GM18951 (cell line): Measurements from ENCODE around the gene CSTB.
"Not testable (repeated sequence)": the region's sequence is repeated elsewhere in the genome, so short reads cannot be mapped to it uniquely, and the experiment has no call there.

ENCODE experiments used
- POLR2A ChIP-seq: IDR thresholded peaks from 4 replicates; pipeline ENCODE4 v1.6.1; 2011; ENCODE audit warnings: mild to moderate bottlenecking; ENCODE audit not compliant: insufficient read length, insufficient read depth; ENCODE audit errors: extremely low read depth
- in situ Hi-C: fragments of 300-500 bp; cut with MboI; formaldehyde crosslinking; loops from one replicate; pipeline ENCODE4 v1.12.0; 2022; ENCODE audit warnings: low sequenced_read_pairs, mixed read lengths, inconsistent platforms; ENCODE audit not compliant: unreplicated experiment

The CSTB gene

GRCh38 chr21:43775795-43776430 lies at the start of gene CSTB:
Gene CSTB, minus strand, starts transcription at chr21:43776308. Its CDS starts 39 bp downstream, at chr21:43776269.
- peak; percentile 89 for TF ChIP-seq POLR2A
- in situ Hi-C loops = no loop called here

DNA sequence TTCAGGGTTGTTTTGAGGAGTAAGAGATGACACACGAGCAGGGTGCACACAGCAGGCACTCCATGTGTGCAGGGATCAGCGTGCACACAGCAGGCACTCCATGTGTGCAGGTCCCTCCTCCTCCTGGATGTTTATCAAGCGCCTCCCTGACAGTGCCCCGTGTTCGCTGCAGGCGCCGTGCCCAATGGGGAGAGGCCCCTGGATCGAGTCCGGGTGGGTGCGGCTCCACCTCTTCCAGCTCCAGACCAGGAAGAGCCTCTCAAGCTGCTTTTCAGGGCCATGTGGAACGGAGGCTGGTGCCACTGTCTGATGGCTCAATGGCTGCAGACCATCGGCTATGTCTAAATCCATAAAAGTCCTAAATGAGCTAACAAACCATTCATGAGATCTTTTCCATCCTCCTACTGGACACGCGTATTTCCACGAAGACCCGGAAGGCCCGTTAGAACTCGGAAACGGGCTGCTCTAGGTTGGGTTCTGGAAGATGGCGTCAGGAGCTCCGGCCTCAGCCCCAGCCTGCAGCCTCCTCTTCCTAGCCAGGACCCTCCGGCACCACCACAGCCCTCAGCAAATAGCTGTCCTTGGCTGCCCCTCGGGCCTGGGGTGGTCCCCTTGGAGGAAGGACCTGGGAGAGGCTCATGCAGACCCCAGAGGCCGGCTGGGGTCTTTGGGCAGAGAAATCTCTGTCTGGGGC lies 49.3 kb upstream of the CSTB start:
- no peak for TF ChIP-seq POLR2A

GRCh38 chr21:43824333-43825241 lies 48.5 kb upstream of the CSTB start:
- in situ Hi-C loops = no loop called here
- TF ChIP-seq POLR2A = no peak

More for the DNA sequence above, 49.3 kb upstream of the CSTB start:
- in situ Hi-C loops = no loop called here

DNA sequence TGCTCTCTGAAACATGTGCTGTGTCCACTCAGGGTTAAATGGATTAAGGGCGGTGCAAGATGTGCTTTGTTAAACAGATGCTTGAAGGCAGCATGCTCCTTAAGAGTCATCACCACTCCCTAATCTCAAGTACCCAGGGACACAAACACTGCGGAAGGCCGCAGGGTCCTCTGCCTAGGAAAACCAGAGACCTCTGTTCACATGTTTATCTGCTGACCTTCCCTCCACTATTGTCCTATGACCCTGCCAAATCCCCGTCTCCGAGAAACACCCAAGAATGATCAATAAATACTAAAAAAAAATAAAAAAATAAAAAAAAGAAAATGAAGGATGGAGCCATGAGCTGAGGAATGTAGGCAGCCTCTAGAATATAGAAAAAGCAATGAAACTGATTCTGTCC lies 46.6 kb upstream of the CSTB start:
- in situ Hi-C loops = not testable (repeated sequence)

GRCh38 chr21:43822166-43822565 lies 46.1 kb upstream of the CSTB start:
- in situ Hi-C loops = not testable (repeated sequence)

DNA sequence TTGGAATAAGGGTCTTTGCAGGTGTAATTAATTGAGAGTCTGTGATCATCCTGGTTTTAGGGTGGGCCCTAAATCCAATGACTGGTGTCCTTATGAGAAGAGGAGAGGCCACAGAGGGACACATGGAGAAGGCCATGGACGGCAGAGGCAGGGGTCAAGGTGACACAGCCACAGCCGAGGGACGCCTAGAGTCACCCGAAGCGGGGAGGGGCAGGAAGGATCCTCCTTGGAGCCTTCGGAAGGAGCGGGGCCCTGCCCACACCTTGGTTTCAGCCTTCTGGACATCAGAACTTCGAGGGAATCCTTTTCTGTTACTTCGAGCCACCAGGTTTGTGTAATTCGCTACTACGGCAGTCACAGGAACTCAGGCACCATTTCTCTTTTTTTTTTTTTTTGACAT lies 44.4 kb upstream of the CSTB start:
- no peak for TF ChIP-seq POLR2A
- in situ Hi-C loops = no loop called here

DNA sequence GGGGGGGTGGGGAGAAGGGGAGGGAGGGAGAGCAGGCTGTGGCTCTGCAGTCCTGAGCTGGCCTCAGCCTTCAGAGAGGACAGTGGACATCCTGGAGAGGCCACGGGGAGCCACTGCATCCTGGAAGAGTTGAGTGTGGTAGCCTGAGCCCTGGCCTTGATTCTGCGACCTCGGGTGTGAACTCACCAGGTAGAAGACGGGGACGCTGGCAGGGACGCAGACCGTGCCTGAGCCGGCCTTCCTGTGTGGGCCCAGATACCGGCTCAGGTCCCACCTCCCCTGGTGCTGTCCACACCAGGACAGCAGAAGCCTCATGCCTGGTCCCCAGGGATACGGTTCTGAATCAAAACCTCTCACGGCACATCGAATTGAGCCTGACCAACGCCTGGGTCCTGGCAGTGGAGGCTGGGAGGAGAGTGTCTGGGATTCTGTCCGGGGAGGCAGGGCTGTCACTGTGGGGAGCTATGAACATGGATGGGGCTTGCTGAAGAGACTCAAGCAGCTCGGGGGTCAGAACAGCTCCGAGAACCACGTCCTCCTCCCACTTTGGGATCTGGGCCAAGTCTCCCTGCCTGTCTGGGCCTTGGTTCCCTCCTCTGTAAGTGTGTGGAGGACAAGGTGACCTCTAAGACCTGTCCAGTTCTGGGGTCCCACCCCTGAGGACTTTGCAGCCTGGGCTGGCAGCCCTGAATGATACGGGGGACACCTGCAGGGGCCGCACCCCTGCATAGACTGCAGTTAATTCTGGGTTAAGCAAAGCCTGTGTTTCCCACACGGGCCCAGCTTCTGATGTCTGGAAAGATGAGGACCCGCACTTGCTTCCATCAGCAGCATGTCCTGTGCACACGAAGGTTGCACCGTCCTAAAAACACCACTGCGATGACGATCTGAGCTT lies 43.6 kb upstream of the CSTB start:
- no peak for TF ChIP-seq POLR2A
- in situ Hi-C loops = no loop called here

DNA sequence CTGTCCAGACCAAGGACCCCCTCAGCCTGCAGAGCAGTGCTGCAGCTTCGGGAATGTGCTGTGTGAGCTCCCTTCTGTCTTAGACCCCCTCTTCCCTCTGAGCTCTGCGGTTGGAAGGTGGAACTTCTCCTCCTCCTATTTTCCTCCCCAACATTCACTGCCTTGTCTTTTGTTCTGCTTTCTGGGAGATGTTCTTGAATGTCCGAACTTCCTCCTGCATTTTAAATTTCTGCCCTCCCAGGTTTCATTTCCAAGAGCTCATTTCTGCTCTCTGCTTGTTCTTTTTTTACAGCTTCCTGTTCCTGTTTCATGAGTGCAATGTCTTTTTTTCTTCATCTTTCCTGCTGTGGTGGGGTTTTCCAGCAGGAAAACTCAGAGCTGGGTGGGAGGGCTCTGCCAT lies 42.6 kb upstream of the CSTB start:
- TF ChIP-seq POLR2A = no peak
- in situ Hi-C loops = no loop called here

DNA sequence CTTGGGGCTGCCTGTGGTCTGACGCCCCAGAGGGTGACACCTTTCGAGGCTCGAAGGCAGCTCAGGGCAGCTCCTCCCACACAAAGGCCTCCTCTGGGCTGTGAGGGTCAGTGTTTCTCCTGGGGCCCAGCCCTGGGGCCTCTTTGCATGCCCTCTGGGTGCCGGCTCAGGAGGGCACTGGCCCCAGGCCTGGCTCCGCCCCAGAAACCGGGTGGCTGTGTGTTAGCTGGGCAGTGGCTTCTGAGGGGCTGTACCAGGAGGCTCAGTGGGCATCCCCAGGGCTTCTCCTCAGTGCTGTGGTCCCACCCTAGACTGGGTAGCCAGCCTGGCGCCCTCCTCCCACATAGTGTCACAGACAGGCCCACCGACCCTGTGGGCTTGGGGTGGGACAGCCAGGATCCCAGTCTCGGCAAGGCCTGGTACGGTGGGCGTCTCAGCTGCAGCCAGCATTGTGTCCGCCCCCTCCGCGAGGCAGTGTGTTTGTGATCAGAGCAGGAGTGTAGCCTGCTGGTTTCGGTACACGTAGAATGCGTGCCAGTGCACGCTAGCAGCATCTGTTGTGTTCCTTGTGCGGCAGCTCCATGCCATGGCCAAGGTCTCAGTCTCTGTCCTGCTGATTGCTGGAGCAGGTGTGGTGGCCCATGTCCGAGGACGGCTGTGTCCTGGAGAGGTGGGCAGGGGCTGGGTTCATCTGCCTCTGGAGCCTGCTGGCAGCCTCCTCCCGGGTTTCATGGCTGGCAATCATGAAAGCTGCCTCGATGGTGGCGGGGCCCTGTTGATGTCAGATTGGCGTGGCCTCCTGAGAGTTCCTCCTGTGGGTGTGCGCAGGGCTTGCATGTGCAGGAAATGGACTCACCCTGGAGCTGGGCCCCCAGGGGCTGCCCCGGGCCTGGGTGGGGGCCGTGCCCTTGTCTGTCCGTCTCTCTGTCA lies 41.3 kb upstream of the CSTB start:
- no peak for TF ChIP-seq POLR2A
- in situ Hi-C loops = no loop called here

DNA sequence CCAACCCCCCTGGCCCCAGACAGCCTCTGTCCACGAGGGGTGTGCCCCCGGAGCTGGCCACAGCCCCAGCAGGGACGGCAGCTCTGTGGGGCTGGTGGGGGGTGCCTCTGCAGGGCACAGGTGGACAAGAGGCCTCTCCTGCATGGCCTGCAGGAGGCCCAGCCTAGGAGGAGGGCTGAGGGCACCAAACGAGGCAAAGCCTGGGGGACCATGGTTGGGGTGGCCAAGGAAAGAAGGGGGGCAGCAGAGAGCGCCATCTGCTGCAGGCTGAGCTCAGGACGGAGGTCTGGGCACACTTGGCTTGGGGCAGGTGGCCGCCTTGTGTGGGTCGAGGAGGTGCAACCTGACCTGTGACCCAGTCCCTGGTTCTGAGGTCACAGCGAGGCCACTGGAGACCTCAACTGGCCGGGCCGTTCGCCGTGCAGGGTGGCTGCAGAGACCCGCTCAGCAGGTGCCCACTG lies 40.5 kb upstream of the CSTB start:
- no peak for TF ChIP-seq POLR2A

GRCh38 chr21:43815991-43816390 lies 39.9 kb upstream of the CSTB start:
- TF ChIP-seq POLR2A = no peak
- in situ Hi-C loops = no loop called here

More for the DNA sequence above, 40.5 kb upstream of the CSTB start:
- in situ Hi-C loops = no loop called here

- in situ Hi-C loops = no loop called here
- TF ChIP-seq POLR2A = no peak
These were observed 39.1 kb upstream of the CSTB start for GRCh38 chr21:43815107-43815613.
